K562 (cell line): Measurements from ENCODE around the gene MRPL40. TPM values are rescaled to one million over a fixed set of nuclear protein-coding genes. Genes with fewer than 3 reads are reported as not detected.

Source experiments
- ZBTB40 ChIP-seq, 2 experiments: fragments of 450-650 bp in 1 of 2; sonication (generic) in 1 of 2; formaldehyde crosslinking in 1 of 2; IDR thresholded peaks; 2 replicates each; pipeline versions ENCODE4 v1.7.1 to v1.9.0; 2016 to 2022; ENCODE audit warnings: inconsistent platforms in 1 of 2, mild to moderate bottlenecking in 1 of 2, missing genetic modification reagents in 1 of 2
- polyA plus RNA-seq, 8 experiments: library from polyadenylated mRNA; depleted of rRNA in 4 of 8; stranded (reverse) in 5 of 8; unstranded in 3 of 8; fragments of >200 nt; fragmentation: Nextera tagmentation in 2 of 8; fragmentation: Illumina TruSeq in 1 of 8; extraction: Ambion mirVana in 2 of 8; extraction: Trizol in 1 of 8; gene quantifications; 2 replicates each; pipeline versions ENCODE4 v1.2.1 to v1.2.3, GENCODE V29; 2011 to 2014; ENCODE audit warnings: inconsistent platforms in 1 of 8, missing spikeins in 1 of 8
- total RNA-seq, 7 experiments: library from RNA; depleted of rRNA in 6 of 7; stranded (reverse); fragments of >200 nt in 6 of 7; fragmentation: Illumina TruSeq in 2 of 7; extraction: Trizol in 2 of 7; gene quantifications; 2 replicates each; pipeline versions ENCODE4 v1.2.1 to v1.2.3, GENCODE V29; 2011 to 2021; ENCODE audit warnings: low replicate concordance in 1 of 7

The MRPL40 gene
- total and polyA plus RNA-seq, 9 of the 15 experiments (the other 6 are each of a cell fraction or from before 2014, with no cell fraction given), result 132 to 652 (median 208) TPM

DNA sequence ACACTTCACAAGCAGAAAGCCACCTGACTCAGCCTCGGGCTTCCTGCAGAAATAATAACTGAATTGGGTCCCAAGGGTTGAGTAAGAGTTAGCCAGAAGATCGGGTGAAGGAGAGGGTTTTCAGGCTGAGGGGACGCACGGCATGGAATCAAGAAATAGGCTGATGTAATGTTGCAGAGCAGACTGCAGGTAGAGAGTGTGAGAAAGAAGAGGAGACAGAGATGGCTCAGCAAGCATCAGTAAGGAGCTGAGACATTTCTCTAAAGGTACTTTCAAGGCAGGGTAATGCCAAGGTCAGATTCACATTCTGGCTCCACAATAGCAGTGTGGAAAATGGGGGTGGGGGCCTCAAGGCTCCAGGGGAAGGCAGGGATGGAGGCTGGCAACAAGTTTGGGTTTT lies 19.4 kb upstream of the MRPL40 start (continued):
- TF ChIP-seq ZBTB40 (IDR thresholded peaks at IDR 0.05) (no peak), ZBTB40 (CRISPR knock-in tag; IDR thresholded peaks at IDR 0.05) (0 out of 2 replicates have a peak, but pooled peaks have one; percentile 29)
- TF ChIP-seq, all 486 proteins: peak for 5
